Fibroblast of skin of right quadriceps (primary cell): ENCODE results near the gene FGFR1OP2.
A peak's percentile ranks its signal among the peaks of the same experiment; 100 is the strongest.
"Not testable (repeated sequence)": the region's sequence is repeated elsewhere in the genome, so short reads cannot be mapped to it uniquely, and the experiment has no call there.

Source experiments
- DNase-seq: peaks from one replicate; pipeline ENCODE4 v3.0.0-alpha.2; 2013

Gene FGFR1OP2

DNA sequence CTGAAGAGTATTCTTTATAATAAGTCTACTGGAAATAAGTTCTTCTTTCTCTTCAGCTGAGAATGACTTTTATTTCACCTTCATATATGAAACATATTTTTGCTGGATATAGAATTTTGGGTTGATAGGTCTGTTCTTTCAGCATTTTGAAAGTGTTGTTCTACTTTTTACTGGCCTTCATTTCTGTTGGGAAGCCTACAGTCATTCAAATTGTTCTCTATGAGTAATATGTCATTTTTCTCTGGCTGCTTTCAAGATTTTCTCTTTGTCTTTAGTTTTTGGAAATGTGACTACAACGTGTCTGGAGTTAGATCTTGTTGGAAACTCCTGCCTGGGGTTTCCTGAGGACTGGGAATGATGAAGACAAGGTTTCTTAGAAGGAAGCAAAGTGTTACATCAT is 10.0 kb downstream of the FGFR1OP2 start:
- no peak for DNase-seq

DNA sequence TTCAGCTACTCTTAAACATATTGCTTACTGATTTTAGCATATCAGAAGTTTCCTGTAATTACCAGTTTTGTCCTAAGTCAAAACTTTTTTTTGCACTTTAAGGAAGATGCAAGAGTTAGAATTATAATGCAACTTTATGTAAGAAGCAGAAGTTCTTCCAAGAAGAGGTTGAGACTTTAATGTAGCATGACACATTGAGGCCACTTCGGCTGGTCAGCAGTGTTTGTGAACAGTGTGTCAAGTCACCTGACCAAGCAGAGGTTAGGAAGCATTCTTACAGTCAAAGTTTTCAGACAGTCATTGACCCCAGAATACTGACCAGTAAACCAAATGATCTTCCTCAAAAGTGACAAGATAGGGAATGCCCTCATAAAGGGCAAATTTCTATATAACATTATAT is 15.2 kb downstream of the FGFR1OP2 start:
- no peak for DNase-seq

DNA sequence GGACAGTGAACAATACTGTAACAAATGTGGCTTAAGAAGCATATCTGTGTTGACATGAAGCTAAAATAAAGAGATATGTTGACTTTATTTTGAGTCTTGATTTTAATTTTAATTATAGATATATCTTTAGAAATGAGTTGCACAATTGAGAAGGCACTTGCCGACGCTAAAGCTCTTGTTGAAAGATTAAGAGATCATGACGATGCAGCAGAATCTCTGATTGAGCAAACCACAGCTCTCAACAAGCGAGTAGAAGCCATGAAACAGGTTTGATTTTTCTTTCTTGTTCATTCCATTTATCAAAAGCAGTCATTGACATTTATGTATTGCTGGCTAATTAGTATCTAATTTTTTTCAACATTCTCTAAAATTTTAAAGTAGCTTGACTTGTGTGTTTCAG is 15.8 kb downstream of the FGFR1OP2 start:
- DNase-seq: no peak

DNA sequence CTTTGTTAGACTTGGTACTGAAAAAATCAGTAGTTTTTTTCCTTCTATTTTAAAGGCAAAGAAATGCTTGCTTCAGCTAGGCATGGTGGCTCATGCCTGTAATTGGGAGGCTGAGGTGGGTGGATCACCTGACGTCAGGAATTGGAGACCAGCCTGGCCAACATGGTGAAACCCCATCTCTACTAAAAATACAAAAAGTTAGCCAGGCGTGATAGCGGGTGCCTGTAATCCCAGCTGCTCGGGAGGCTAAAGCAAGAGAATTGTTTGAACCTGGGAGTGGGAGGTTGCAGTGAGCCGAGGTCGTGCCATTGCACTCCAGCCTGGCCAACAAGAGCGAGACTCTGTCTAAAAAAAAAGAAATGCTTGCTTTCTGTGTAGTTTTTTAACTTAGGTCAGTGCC is 23.1 kb downstream of the FGFR1OP2 start:
- DNase-seq: not testable (repeated sequence)

DNA sequence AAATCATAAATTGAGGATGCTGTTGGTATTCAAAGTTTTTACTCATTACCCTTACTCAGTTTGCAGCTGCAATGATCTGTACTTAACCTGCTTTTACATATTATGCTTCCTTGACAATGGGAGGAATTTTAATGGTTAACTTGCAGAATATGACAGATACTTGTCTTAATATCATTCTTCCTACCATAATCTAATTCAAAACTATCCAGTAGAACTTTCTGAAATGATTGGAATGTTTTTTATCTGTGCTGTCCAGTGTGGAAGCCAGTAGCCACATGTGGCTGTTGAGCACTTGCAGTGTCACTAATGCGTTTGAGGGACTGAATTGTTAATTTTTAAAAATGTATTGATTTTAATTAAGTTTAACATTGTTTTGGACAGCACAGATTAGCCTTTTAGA is 23.5 kb downstream of the FGFR1OP2 start:
- no peak for DNase-seq

DNA sequence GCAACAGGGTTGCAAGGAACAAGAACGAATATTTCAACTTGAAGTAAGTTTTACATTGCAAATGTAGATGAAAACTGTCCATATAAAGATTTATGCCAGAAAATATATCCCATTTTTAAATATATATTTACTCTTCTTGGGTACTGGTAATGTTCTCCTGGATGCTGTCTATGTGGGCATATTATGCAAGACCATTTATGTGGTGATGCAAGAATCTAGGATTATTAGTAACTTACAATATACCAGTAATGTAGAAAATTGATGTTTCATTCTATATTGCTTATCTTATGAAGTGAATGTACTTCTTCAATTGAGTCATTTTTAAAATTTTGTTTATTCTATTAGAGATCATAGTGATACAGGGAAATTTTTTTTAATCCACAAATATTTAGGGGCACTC is 25.1 kb downstream of the FGFR1OP2 start:
- peak; percentile 11 for DNase-seq

DNA sequence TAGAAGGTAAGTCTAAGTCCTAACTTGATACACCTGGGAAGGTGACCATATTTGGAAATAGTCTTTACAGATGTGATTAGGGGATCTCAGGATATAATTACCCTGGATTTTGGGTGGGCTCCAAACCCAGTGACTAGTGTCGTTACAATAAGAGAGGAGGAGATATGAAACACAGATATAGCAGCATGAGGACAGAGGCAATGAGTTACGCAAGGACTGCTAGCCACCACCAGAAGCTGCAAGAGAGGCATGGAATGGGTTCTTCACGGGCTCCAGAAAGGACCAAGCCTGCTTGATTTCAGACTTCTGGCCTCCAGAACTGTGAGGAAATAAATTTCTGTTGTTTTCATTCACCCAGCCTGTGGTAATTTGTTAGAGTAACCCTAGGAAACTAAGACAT is 28.6 kb downstream of the FGFR1OP2 start:
- DNase-seq: no peak

DNA sequence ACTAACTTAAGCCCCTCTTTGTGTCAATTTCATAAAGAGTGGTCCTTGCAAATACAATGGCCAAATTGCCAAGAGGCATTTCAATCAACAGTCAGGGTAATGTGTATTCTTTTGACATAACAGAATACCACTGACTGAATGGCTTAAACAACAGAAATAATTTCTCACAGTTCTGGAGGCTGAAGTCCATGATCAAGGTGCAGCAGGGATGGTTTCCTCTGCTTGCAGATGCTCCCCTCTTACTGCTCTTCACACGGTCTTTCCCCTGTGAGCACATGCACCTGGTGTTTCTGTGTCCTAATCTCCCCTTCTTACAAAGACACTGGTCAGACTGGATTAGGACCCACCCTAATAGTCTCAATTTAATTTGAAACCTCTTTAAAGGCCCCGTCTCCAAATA is 31.9 kb downstream of the FGFR1OP2 start:
- DNase-seq: no peak

DNA sequence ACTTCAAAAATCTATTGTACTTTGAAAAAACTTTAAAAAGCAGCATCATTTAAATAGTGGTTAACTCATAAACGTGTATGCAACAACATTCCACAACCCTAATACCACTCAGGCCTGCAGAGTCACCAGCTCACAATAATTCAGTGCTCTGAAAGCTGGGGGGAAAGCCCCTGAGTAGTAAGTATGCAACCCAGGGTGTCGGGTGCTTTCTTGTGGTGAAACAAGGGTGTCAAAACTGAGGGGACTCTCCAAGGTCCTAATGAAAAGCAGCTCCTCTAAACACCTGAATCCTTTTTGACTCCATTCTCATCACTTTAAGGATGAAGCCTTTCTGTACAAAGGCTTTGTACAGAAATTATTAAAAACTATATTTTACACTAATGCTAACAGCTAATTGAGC is 33.7 kb downstream of the FGFR1OP2 start:
- no peak for DNase-seq

DNA sequence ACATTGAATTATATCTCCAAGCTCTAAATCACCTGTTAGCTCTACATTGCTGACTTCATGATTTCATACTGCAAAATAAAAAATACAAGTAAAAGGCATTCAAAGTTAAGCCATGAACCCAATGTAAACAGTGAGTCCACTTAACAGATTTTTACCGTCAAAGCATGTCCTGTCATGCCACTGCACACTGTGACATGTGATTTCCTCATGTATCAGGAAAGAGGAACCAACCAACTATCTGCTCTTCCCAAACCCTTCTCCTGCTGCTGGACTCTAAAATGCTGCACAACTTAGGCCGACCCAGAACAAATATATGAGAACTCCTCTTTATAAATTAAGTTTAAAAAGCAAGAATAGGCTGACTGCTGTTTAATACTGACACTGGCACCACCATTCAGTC is 38.4 kb downstream of the FGFR1OP2 start:
- no peak for DNase-seq

DNA sequence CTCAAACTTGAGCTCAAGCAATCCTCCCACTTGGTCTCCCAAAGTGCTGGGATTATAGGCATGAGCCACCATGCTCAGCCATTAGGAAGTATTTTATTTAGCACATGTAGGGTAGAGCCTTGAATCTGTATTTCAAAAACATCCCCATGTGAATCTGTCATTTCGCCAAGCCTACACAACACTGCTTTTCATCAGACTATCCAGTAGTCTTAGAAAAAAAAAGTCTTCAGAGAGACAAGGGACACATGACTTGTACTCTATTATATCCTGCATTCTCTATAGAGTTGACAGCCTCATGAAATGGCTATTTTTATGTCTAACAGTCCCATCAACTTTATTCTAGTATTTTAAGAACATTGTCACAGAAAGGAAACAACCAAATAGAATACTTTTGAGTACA is 40.5 kb downstream of the FGFR1OP2 start:
- DNase-seq: no peak

DNA sequence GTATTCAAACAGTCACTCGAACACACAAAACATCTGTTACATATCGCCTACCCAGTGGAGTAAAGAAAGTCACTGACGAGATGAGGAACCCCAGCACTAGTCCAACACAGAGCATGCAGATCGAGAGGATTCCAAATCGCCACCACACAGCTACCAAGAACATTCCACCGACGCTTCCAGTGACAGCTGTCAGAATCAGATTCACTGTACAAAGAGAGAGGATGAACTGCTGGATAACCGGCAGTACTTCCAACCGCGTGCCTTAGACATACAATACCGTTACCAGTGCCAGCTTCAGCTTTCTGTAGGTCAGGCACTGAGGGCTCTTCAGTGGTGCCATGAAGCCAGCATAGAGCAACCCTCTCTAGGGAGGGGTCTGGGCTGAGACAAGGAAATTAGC is 41.5 kb downstream of the FGFR1OP2 start:
- no peak for DNase-seq

DNA sequence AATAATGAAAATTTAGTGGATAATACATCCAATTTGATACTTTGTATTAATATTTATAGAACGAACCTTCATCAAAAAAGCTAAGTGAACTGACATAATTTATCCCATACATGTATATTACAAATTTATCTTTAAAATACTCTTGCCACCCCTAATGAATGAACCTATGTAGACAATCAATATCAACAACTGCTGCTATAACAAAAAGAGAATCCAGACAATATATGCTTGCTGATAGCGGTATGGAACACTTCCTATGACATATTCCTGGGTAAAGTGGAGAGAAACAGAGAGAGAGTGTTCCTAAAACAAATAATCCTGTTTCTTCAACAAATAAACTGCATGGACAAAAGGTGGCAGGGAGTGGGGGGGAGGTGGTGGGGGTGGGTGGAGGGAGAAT is 44.6 kb downstream of the FGFR1OP2 start:
- DNase-seq: no peak

DNA sequence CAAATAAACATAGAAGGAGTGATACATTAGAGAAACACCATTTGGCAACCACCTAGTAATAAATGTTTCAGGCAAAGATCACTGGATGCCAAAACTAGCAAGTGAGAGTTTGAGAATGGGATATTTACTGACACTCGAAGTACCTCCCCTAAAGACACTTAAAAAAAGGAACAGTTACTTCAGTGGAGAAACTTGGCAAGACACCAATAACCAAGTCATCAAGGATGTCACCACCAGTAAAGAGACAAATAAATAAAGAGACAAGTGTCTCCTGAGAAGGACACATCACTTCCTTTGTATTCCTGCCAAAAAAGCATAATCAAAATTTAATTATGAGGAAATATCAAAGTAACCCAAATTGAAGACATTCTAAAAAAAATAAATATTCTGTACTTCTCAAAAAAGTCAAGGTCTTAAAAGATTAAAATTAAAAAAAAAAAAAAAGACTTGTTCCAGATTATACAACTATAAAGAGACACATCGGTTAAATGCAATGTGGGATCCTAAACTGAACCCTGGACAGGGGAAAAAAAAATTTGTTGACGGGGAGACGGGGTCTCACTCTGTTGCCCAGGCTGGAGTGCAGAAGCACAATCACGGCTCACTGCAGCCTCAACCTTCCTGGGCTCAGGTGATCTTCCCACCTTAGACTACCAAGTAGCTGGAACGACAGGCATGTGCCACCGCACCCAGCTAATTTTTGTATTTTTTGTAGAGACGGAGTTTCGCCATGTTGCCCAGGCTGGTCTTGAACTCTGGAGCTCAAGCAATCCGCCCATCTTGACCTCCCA is 49.6 kb downstream of the FGFR1OP2 start:
- peak; percentile 21 for DNase-seq

DNA sequence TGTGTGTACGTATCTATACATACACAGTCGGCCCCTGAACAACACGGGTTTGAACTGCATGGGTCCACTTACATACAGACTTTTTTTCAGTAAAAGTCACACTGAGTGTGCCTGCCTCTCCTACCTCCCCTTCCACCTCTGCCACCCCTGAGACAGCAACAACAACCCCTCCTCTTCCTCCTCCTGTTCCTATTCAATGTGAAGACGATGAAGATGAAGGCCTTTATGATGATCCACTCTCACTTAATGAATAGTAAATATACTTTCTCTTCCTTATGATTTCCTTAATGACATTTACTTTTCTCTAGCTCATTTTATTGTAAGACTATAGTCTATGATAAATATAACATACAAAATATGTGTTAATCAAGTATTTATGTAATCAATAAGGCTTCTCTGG is 50.4 kb downstream of the FGFR1OP2 start:
- no peak for DNase-seq

DNA sequence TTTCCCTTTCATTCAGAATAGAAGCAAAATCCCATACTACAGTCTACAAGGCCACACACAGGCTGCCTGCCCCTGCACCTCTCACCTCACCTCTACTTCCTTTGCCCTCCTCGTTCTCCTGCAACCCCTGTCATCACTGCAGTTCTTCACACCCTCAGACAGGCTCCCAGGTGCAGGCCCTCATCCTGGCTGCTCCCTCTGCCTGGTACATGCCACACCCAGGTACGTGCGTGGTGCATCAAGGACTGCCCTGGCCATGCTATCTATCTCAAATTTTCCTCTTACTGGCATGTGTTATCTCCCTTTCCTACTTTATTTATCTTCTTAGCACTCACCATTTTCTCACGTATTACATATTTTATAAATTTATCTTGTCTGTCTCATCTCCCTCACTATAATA is 51.6 kb downstream of the FGFR1OP2 start:
- no peak for DNase-seq

DNA sequence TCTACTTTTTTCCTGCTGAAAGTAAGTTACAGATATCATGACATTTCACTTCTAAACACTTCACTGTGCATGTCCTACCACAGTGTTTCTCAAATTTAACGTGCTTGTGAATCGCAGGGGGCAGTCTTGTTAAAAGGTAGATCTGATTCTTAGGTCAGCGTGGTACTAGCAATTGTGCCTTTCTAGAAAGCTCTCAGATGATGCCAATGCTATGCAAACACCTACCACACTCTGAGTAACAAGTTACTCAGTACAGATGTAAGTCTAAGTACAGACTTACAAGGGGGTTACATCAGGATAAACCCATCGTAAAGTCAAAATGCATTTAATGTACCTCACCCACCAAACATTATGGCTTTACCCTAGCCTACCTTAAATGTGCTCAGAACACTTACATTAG is 53.6 kb downstream of the FGFR1OP2 start:
- DNase-seq: no peak

DNA sequence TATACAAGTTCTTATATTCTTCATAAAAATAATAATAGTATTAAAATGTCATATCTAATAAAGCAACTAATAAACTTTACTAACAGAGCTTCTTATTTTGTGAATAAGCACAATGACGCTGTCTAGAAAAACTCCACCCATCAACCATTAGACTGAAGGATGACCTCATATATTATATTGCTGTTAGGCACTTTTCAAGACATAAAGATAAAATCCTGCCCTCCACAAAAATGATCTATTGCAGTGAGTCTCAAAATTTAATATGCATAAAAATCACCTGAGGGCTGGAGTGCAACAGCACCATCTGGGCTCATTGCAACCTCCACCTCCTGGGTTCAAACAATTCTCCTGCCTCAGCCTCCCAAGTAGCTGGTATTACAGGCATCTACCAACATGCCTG is 55.8 kb downstream of the FGFR1OP2 start:
- no peak for DNase-seq

DNA sequence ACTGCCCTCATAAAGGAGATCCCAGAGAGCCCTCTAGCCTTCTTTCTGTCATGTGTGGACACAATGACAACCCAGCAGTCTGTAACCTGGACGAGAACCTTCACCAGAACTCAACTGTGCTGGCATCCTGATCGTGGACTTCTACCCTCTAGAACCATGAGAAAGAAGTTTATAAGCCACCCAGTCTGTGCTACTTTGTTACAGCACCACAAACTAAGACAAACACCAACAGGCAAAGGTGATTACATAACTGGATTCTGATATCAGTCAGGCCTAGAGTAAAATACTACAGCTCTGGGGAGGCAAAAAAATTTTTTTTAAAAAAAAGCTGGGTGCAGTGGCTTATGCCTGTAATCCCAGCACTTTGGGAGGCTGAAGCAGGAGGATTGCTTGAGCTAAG is 57.4 kb downstream of the FGFR1OP2 start:
- DNase-seq: no peak

DNA sequence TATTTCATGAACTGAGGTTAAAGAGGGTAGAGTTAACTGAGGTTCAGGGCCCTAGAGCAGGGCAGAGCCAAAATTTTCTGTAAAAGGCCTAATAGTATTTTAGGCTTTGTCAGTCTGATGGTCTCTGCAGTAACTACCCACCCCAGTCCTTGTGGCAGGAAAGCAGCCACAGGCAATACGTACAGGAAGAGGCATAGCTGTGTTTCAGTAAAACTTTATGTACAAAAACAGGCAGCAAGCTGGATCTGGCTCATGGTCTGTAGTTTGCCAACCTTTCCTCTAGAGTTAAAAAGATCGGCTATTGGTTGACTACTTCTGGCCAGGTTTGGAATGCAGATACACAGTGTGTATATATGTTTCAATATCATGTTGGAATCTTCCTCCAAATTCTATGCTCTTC is 58.7 kb downstream of the FGFR1OP2 start:
- no peak for DNase-seq

DNA sequence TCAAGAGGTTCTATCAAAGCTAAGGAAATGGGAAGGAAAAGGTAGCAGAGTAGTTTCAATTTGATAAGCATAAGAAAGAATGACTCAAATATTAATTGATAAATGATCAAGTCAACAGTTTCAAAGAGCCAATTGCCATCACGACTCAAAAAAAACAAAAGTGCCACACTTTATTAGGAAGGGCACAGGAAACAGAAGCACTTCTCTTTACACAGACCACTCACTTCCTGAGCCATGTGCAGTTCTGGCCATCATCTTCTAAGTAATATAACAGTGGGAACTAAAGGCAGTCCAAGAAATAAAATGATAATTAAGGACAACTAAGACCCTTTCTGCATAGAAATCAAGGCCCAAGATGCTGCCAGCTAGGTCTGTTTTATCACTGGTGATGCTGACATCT is 62.7 kb downstream of the FGFR1OP2 start:
- no peak for DNase-seq

DNA sequence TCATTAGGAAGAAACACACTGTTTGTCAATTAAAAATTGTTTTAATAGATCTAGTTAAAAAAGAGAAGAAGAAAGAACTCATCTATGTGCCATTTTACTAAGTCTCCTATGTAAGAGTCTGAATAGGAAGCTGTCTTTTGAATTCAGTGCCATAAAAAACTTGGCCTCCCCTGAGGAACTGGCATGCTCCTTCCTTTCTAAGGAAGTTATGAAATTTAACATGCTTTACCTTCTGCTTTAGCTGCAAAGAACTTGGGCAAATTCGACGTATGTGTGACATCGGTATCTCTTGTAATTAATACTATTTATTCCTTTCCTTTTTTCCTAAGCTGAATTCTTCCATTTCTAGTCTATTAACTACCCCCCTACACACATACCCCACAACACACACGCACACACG is 63.4 kb downstream of the FGFR1OP2 start:
- DNase-seq: no peak

DNA sequence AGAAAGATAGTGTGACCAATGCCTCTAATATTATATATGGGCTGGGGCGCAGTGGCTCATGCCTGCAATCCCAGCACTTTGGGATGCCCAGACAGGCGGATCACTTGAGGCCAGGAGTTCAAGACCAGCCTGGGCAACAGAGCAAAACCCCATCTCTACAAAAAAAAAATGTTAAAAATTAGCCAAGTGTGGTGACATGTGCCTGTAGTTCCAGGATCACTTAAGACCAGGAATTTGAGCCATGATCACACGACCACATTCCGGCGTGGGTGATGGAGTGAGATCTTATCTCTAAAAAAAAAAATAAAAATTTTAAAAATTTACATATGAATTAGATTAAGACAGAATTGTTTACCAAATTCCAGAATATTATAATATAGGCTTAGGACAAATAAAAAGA is 63.9 kb downstream of the FGFR1OP2 start:
- no peak for DNase-seq

DNA sequence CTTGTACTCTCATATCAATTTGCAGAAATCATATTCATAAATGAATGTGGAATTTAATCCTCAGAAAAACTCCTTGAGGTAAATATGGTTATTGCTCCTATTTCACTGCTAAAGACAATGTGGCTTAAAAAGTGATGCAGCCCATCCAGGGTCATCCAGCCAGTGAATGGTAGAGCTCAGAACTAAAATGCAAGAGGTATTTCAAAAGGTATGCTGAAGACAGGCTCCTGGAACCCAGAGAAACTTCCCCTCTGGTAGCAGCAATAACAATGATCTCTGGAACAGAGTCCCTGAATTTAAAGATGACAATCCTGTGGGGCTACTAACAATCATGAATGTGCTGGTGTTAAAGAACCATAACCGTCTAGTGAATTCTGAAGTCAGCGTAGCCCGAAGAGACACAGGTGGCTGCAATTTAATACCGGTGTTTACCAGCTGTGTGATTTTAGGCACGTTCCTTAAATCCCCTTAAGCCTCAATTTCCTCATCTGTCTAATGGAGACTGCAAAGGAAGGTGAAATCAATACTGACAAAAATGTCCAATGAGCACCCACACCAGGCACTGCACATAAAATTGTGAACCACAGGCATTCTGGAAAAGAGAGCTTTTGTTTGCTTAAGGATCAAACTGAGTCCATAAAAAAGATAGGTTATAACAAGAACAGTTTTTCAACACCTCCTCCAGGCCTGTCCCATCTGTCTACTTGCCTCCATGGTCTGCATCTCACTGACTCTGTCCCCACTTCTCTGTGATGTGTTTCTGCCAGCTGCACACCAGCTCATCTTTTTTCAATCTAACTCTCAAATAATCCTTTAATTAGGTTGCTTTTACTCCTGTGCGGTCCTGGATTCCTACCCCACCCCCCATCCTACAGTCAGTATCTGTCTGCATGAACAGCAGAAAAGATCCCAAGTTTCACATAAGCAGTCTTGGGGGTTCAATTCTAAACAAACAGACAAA is 65.4 kb downstream of the FGFR1OP2 start:
- DNase-seq: no peak
